Motor neuron (in vitro differentiated cells): ENCODE data around the gene MGAT1. TPM values are rescaled to one million over a fixed set of nuclear protein-coding genes. Genes with fewer than 3 reads are reported as not detected.
"Not testable (repeated sequence)": the region's sequence is repeated elsewhere in the genome, so short reads cannot be mapped to it uniquely, and the experiment has no call there.

ENCODE experiments used
- ATAC-seq, 8 experiments: fragments of 200-7000 bp; cut with Tn5 transposase; replicated peaks in 6 of 8; 2 replicates each; pipeline ENCODE4 v1.8.0; 2021; ENCODE audit warnings: mild to moderate bottlenecking in 8 of 8, moderate library complexity in 8 of 8
- H3K27ac ChIP-seq, 2 donors: fragments of 250-450 bp; sonication (Bioruptor Pico); 2 replicates each; pipeline ENCODE4 v1.9.0; 2021; ENCODE audit warnings: antibody characterized with exemption in 2 of 2, mild to moderate bottlenecking in 2 of 2, moderate library complexity in 1 of 2
- H3K4me1 ChIP-seq, 2 donors: fragments of 250-450 bp; sonication (Bioruptor Pico); replicated peaks in 1 of 2; 2 replicates each; pipeline ENCODE4 v1.6.1; 2021; ENCODE audit warnings: antibody characterized with exemption in 2 of 2, mild to moderate bottlenecking in 2 of 2, moderate library complexity in 1 of 2
- H3K4me3 ChIP-seq, 5 donors: fragments of 250-450 bp; sonication (Bioruptor Pico); 2 replicates each; pipeline ENCODE4 v1.9.0; 2021; ENCODE audit warnings: antibody characterized with exemption in 5 of 5, mild to moderate bottlenecking in 5 of 5, moderate library complexity in 4 of 5
- WGBS, 10 experiments: fragments of 450-650 bp; shearing (Covaris generic); methylation state at CpG; one replicate each; pipeline ENCODE4 v1.0.0; 2022; 5-methylcytosine and 5-hydroxymethylcytosine counted together
- in situ Hi-C, 9 experiments: fragments of 400-800 bp; cut with MboI; loops; one replicate each; pipeline ENCODE4 v1.15.0; 2021; ENCODE audit warnings: low sequenced_read_pairs in 9 of 9, low pct_unique_long_range_greater_than_20kb in 2 of 9; ENCODE audit not compliant: unreplicated experiment in 9 of 9
- total RNA-seq, 8 experiments: library from RNA; unstranded; fragments of 300-600 nt; gene quantifications; 2 replicates each; pipeline versions ENCODE4 v1.2.3 to v1.2.4, GENCODE V29; 2022

The MGAT1 gene
- total RNA-seq, 8 experiments from 2014 or later: 24.6 to 59.6 (median 37.7) TPM

- H3K4me3 ChIP-seq: no peak overlapping the region
- in situ Hi-C loops: no loop called here
- peaks cover 5 to 6% of the 10 kb centered on the region in 2 donors for H3K4me1 ChIP-seq
- 72 to 100% (median 97%) methylated on average over 1 to 7 of the region's 10 CpGs; no CpG with 5 or more reads in 2 of the 10 experiments for WGBS, 10 experiments
- H3K27ac ChIP-seq: no peak overlapping the region
- no peak for ATAC-seq
Observed at GRCh38 chr5:180797256-180798192, 5.1 kb downstream of the MGAT1 start.

DNA sequence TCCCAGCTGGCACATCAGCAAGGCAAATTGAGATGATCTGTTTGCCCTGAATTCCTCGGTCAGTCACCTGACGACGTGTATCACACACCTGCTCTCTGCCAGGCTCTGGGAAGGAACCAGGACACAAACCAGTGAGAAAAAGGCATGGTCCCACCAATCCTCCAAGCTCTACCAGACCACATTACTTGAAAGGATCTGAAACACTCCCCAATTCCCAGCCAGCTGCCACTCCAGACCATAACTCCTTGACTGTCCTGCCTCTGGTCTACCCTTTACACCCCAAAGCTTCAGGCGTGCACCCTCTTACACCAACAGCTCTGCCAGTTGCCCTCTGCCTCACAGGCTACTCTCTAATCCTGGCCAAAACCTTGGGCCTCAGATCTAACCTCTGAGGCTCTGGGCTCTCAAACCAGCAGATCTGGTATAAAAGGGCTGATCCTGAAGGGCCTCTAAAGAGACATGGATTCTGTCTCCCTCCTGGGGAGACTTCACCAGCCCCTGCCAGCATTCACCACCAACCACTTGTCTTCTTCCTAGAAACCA lies 6.8 kb downstream of the MGAT1 start:
- WGBS, 10 experiments: 61 to 100% (median 76%) methylated on average over 1 to 4 of the region's 4 CpGs; no CpG with 5 or more reads in 4 of the 10 experiments
- in situ Hi-C loops: no loop called here
- Histone ChIP-seq H3K4me1 (no peaks in the 10 kb centered on the region), H3K4me3 (no peak overlapping the region), H3K27ac (no peak overlapping the region)
- ATAC-seq: no peak

DNA sequence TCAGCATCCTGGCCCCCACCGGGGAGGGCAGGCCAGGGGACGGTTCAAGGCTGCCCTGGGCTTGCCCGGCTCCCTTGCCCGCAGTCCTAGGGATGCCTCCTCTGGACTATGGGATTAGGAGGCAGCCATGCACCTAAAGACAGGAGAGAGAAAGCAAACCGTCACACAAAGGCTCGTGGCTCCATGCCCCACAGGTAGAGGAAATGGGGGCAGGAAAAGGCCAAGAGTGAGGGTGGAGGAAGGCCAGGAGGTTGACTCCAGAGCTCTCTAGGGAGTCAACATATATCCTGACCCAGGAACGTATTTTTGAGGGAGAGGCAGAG lies 9.7 kb downstream of the MGAT1 start:
- H3K4me3 ChIP-seq: no peak overlapping the region
- in situ Hi-C loops: no loop called here
- no peak overlapping the region for H3K27ac ChIP-seq
- peak in 5 of 8 experiments; percentile 19 to 37 (median 31) for ATAC-seq
- no peaks in the 10 kb centered on the region for H3K4me1 ChIP-seq
- 0 to 100% (median 96%) methylated on average over 1 to 3 of the region's 7 CpGs; no CpG with 5 or more reads in 4 of the 10 experiments for WGBS, 10 experiments

GRCh38 chr5:180792287-180792964 lies 10.2 kb downstream of the MGAT1 start:
- H3K27ac ChIP-seq: no peak overlapping the region
- in situ Hi-C loops: no loop called here
- peak in 4 of 8 experiments; percentile 9 to 28 (median 23) for ATAC-seq
- 93 to 100% (median 96%) methylated on average over 2 to 13 of the region's 60 CpGs; no CpG with 5 or more reads in 6 of the 10 experiments for WGBS, 10 experiments
- no peaks in the 10 kb centered on the region for H3K4me1 ChIP-seq
- no peak overlapping the region for H3K4me3 ChIP-seq

GRCh38 chr5:180791611-180792213 lies 10.9 kb downstream of the MGAT1 start:
- Histone ChIP-seq H3K4me3 (no peak overlapping the region), H3K27ac (no peak overlapping the region), H3K4me1 (no peaks in the 10 kb centered on the region)
- ATAC-seq: no peak
- 83 to 100% (median 94%) methylated on average over 3 to 11 of the region's 31 CpGs; no CpG with 5 or more reads in 3 of the 10 experiments for WGBS, 10 experiments
- in situ Hi-C loops: no loop called here

DNA sequence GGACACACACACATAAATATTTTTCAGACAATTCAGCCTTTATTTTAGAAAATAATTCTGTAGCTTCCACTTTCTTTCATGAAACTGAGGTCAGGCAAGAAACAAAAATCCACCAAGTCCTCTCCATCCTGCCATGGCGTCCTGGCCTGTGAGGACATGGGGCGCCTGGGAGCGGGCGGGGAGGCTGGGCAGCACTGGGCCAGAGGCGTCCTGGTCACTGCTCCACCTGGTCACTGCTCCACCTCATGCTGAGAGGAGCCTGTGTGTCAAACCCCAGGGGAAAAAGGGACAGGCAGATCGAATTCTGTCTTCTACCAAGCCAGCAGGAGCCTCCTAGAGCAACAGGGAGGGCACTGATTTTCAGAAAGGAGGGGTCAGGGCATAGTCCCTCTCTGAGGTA lies 12.1 kb downstream of the MGAT1 start:
- ATAC-seq: no peak
- H3K4me1 ChIP-seq: peaks cover 6 to 10% of the 10 kb centered on the region in 2 donors
- no peak overlapping the region for H3K4me3 ChIP-seq
- no peak overlapping the region for H3K27ac ChIP-seq
- 0 to 100% (median 89%) methylated on average over 1 to 6 of the region's 6 CpGs; no CpG with 5 or more reads in 5 of the 10 experiments for WGBS, 10 experiments
- in situ Hi-C loops: no loop called here

- H3K27ac ChIP-seq: no peak overlapping the region
- peak in 2 of 8 experiments; percentile 24 to 49 for ATAC-seq
- WGBS, 10 experiments: 80 to 100% (median 84%) methylated on average over 1 to 4 of the region's 8 CpGs; no CpG with 5 or more reads in 6 of the 10 experiments
- in situ Hi-C loops: no loop called here
- H3K4me1 ChIP-seq: peaks cover 10 to 15% of the 10 kb centered on the region in 2 donors
- no peak overlapping the region for H3K4me3 ChIP-seq
Observed at GRCh38 chr5:180790020-180790419, 12.6 kb downstream of the MGAT1 start.

DNA sequence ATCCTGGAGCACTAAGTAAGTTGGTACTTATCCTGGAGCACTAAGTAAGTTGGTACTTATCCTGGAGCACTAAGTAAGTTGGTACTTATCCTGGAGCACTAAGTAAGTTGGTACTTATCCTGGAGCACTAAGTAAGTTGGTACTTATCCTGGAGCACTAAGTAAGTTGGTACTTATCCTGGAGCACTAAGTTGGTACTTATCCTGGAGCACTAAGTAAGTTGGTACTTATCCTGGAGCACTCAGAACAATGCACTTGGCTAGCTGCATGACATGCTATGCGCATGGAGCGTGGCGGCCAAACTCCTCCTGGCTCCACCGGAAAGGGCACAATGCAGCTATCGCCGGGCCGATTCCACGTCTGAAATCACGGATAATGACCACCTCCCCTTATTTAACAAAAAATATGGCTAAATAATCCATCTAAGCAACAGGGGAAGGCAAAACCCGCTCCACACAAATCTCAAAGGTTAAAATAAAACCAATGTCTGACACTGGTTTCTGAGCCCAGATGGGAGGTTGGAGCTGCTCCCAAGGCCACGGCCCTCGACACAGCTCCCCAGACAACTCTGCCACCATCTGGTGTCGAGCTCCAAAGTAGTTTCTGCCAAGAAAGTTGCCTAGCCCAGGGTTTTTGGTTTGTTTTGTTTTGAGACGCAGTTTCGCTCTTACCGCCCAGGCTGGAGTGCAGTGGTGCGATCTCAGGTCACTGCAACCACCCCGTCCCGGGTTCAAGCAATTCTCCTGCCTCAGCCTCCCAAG lies 13.8 kb downstream of the MGAT1 start:
- H3K4me1 ChIP-seq: peaks cover 10 to 15% of the 10 kb centered on the region in 2 donors
- H3K4me3 ChIP-seq, in situ Hi-C loops, ATAC-seq, H3K27ac ChIP-seq: not testable (repeated sequence)
- WGBS, 10 experiments: 33 to 100% (median 81%) methylated on average over 3 to 13 of the region's 19 CpGs; no CpG with 5 or more reads in 4 of the 10 experiments

- Histone ChIP-seq H3K4me3 (no peak overlapping the region), H3K4me1 (peaks cover 10 to 15% of the 10 kb centered on the region in 2 donors), H3K27ac (no peak overlapping the region)
- WGBS, 10 experiments: 21 to 100% (median 59%) methylated on average over 2 to 6 of the region's 20 CpGs; no CpG with 5 or more reads in 4 of the 10 experiments
- in situ Hi-C loops: no loop called here
- peak in 1 of 8 experiments; percentile 19 for ATAC-seq
Observed at GRCh38 chr5:180787711-180788431, 14.7 kb downstream of the MGAT1 start.

GRCh38 chr5:180786531-180787398 lies 15.8 kb downstream of the MGAT1 start:
- Histone ChIP-seq H3K4me1 (peaks cover 10 to 15% of the 10 kb centered on the region in 2 donors), H3K27ac (no peak overlapping the region), H3K4me3 (no peak overlapping the region)
- 0 to 93% (median 60%) methylated on average over 1 to 9 of the region's 21 CpGs; no CpG with 5 or more reads in 3 of the 10 experiments for WGBS, 10 experiments
- in situ Hi-C loops: no loop called here
- peak in 1 of 8 experiments; percentile 33 for ATAC-seq

DNA sequence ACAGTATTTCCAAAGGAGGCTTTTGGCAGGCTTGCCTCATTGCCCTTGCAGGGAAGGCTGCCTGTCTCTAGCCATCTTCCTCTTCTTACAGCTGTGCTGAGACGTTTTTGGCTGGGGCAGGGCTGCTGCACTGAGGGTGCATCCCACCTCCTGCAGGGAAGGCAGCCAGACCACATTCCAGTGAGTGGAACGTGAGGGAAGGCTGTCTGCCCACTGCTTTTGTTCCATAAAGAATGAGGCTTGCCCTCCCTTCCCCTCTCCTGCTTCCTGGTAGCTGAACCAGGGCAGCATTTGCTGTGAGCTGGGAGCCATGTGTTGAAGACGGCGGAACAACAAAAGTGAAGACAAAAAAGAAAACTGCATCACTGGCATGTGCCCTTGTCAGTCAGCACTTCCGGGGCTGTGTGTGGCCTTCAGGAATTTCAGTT lies 16.8 kb downstream of the MGAT1 start:
- WGBS, 10 experiments: 0 to 57% (median 33%) methylated on average over 1 to 5 of the region's 5 CpGs; no CpG with 5 or more reads in 5 of the 10 experiments

More for the DNA sequence above, 16.8 kb downstream of the MGAT1 start:
- H3K4me1 ChIP-seq: peaks cover 10 to 15% of the 10 kb centered on the region in 2 donors
- H3K4me3 ChIP-seq: no peak overlapping the region
- peak; percentile 5 to 85 (median 74) for ATAC-seq
- no peak overlapping the region for H3K27ac ChIP-seq
- in situ Hi-C loops: no loop called here
